GM12892 (cell line): ENCODE measurements around the gene ATF6.

ENCODE experiments used
- POLR2A ChIP-seq: IDR thresholded peaks from 2 replicates; pipeline ENCODE4 v1.6.1; 2011; ENCODE audit warnings: low read depth, low read length, control low read depth
- TAF1 ChIP-seq: IDR thresholded peaks from 2 replicates; pipeline ENCODE4 v1.6.1; 2011; ENCODE audit warnings: low read depth, mild to moderate bottlenecking, control low read depth, low read length, borderline replicate concordance

DNA sequence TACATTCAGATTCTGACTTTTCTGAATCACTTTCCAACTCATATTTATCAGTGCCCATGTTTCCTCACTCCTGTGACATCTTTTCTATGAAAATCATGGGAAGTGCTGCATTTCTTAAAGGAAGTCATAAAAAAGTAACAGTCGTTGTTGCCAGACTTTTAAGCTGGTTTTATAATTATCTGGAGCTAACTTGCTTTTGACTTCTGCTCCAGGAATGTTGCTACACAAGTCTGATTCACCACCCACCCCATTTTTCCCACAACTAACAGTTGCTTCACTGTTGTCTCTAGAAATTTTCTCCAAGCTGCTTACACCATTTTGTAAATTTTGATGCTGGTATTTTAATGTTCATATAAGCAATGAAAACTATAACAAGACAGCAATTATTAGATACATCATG is 32.6 kb upstream of the ATF6 start:
- TF ChIP-seq POLR2A (no peak), TAF1 (no peak)
